GM08714 (cell line): ENCODE measurements around the gene SLC25A47.

Experiments used
- H3K4me3 ChIP-seq: fragments of 200-500 bp; sonication (Bioruptor generic); 2 replicates; pipeline ENCODE4 v1.5.1; 2014; ENCODE audit warnings: mild to moderate bottlenecking, low read length, inconsistent platforms
- ZNF274 ChIP-seq: IDR thresholded peaks from 2 replicates; pipeline ENCODE4 v1.6.1; 2012; ENCODE audit warnings: mild to moderate bottlenecking, low read depth, low read length

SLC25A47 gene

GRCh38 chr14:100350986-100351385, 27.8 kb downstream of the SLC25A47 start:
- H3K4me3 ChIP-seq: no peak overlapping the region
- TF ChIP-seq ZNF274: no peak

GRCh38 chr14:100358396-100358795, 35.3 kb downstream of the SLC25A47 start:
- no peak overlapping the region for H3K4me3 ChIP-seq
- no peak for TF ChIP-seq ZNF274

DNA sequence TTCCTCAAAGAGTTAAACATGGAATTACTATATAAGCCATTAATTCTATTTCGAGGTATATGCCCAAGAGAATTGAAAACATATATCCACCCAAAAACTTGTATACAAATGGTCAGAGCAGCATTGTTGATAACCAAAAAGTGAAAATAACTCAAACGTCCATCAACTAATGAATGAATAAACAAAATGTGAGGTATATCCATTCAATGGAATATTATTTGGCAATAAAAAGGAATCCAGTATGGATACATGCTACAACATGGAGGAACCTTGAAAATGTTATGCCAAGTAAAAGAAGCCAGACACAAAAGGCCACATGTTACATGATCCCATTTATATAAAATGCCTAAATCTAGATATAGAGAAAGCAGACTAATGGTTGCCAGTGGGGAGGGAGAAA, 36.0 kb downstream of the SLC25A47 start:
- H3K4me3 ChIP-seq: no peak overlapping the region
- TF ChIP-seq ZNF274: no peak

DNA sequence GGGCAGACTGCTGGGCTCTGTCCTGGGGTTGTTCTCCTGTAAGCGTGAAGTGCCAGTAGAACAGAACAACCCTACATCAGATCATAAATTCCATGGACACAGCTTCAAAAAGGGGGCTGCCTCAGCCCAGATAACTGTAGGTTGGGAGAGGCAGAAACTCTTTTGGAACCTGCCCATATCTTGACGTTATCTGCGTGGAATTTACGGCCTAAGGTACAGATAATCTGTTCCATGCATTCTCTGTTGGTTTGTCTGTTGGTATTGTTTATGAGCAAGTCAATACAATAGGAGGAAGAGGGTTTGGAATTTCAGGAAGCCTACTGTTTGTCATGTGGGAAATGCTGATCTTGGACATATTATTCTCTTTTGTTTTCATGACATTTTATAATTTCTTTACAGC, 36.7 kb downstream of the SLC25A47 start:
- no peak overlapping the region for H3K4me3 ChIP-seq
- no peak for TF ChIP-seq ZNF274

DNA sequence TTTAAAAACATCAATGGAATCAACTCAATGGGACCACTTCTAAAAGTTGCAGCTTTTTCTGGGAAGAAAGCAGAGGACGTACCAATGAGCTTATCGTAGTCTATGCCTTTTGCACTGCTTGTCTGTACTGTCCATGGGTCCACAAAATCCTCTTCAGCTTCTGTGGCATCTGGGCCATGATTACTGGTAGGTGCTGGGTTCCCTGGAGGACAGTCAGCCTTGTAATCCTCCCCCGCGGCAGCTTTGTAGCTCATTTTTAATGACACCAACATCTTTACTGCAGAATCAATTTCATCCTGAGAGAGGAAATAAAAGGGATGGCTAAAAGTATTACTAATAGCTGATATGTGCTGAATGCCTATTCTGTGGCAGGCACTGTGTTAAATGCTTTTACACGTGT, 38.5 kb downstream of the SLC25A47 start:
- no peak for TF ChIP-seq ZNF274
- H3K4me3 ChIP-seq: no peak overlapping the region

GRCh38 chr14:100362311-100362927, 39.3 kb downstream of the SLC25A47 start:
- TF ChIP-seq ZNF274: no peak
- H3K4me3 ChIP-seq: no peak overlapping the region

DNA sequence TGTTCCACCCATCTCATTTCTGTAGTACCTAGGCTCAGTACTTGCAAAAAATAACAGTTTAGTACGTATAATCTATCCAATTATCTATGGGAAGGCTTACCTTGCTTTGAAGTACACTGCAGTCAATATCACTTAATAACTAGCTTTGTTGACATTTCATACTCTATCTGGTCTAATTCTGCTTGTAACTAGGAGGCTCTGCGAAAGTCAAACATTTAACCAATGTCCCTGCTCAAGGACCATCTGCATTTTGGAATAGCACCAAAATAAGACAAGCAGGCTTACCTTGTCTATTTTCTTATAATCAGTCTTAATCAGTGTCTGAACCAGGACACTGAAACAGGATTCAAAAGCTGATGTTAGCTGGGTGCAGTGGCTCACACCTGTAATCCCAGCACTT, 39.9 kb downstream of the SLC25A47 start:
- no peak for TF ChIP-seq ZNF274
- no peak overlapping the region for H3K4me3 ChIP-seq

- H3K4me3 ChIP-seq: no peak overlapping the region
- TF ChIP-seq ZNF274: no peak
Measured at GRCh38 chr14:100364403-100364802, 41.3 kb downstream of the SLC25A47 start.

DNA sequence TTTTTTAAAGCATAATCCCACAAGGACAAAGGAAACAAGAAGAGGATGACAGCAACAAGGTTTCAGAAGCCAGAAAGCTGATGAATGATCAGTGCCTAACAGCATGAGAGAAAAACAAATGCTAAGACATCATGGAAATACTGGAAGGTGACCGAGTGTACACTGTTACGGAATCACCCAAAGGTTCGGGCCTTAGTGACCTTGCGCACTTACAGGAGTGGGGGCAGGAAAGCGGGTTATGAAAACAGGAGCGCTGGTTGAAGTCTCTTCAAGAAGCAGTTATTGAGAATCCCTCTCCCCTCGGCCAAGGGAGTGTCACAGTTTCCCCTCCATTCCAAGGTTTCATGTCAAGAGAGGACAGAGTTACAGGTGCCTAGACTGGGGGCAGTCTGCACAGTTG, 42.6 kb downstream of the SLC25A47 start:
- H3K4me3 ChIP-seq: no peak overlapping the region
- TF ChIP-seq ZNF274: no peak

GRCh38 chr14:100369019-100369418, 45.9 kb downstream of the SLC25A47 start:
- TF ChIP-seq ZNF274: no peak
- no peak overlapping the region for H3K4me3 ChIP-seq

DNA sequence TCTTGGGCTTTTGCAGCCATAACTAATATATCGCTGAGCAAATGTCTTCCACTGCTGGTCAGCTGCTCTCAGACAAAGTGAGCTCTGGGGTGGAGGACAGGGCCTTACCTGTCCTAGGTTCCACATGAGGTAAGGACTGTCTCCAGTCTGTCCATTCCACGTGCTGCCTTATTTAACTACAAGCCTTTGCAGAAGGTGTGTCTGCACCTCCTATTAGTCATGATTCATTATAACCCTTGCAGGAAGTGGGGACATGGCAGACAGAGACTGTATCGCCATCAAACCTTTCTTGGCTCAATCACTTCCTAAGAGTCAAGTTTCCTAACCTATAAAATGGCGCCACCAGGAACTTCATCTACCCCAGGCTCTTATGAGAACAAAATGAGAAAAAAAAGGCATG, 46.9 kb downstream of the SLC25A47 start:
- H3K4me3 ChIP-seq: no peak overlapping the region
- no peak for TF ChIP-seq ZNF274

GRCh38 chr14:100371773-100372172, 48.6 kb downstream of the SLC25A47 start:
- no peak overlapping the region for H3K4me3 ChIP-seq
- no peak for TF ChIP-seq ZNF274

- TF ChIP-seq ZNF274: no peak
- no peak overlapping the region for H3K4me3 ChIP-seq
Measured at GRCh38 chr14:100372357-100373048, 49.4 kb downstream of the SLC25A47 start.

GRCh38 chr14:100374270-100374669, 51.1 kb downstream of the SLC25A47 start:
- TF ChIP-seq ZNF274: no peak
- peak overlapping the region; percentile 78 for H3K4me3 ChIP-seq

GRCh38 chr14:100374876-100375265, 51.7 kb downstream of the SLC25A47 start:
- H3K4me3 ChIP-seq: peak overlapping the region; percentile 78
- TF ChIP-seq ZNF274: no peak
